Measurements from ENCODE around the gene CD300E.
"Not testable (repeated sequence)": the region's sequence is repeated elsewhere in the genome, so short reads cannot be mapped to it uniquely, and the experiment has no call there.

The CD300E gene

GRCh38 chr17:74623693-74624093 lies at the start of gene CD300E:
CD300E (minus strand) TSS chr17:74623738; CDS start chr17:74623621, 117 bp downstream.
- DNase-seq (ENCODE audit: low spot score): no peak

DNA sequence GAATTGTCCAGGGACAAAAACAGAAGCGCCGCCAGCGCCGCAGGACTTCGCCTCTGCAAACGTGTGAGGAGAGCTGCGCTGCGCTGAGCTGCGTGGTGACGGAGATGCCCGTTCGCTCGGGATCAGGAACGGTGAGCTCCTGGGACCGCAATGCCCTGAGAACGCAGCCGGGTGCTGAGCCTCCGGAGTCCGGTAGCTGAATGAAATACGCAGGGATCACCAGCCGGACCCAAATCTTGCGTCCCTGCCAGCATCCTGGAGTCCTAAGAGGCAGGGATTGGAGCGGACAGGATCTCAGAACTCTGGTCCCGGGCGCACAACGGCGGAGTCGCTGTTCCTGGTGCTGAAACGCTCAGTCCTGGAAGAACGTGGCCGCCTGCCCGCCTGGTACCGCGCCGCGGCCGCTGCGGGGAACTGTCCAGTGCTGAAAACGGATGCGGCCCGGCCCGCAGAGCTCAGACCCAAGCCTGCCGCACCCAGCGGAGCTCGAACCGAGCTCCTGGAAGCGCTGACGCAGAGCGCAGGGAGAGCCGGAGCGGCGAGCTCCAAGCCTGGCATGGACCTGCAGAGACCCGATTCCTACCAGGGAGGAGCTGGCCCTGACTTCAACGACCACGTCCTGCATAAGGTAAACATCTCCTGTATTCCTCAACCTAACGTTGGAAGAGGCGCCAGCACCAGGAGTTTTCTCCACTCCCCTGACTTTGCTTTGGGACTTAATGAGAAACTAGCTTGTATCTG lies 47.7 kb upstream of the CD300E start:
- peak; percentile 60 for DNase-seq (ENCODE audit: low spot score)

- no peak for DNase-seq (ENCODE audit: low spot score)
Measured at GRCh38 chr17:74670329-74670728, 46.8 kb upstream of the CD300E start.

DNA sequence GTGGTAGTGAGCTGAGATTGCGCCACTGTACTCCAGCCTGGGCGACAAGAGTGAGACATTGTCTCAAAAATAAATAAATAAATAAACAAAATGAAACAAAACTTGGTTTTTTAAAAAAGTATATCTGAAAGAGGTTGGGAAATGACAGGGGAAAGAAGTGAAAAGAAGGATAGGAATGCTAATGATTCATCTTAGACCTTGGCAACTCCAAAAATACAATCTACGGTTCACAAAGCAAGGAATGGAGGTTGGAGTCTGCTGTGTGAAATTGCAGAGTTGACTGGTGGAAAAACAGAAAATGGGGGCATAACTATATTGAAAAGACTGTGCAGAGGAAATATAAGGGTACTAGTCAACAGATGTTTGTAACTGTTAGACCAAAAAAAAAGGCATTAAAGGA lies 40.0 kb upstream of the CD300E start:
- peak; percentile 53 for DNase-seq (ENCODE audit: low spot score)

- peak; percentile 45 for DNase-seq (ENCODE audit: low spot score)
Measured at GRCh38 chr17:74659889-74660288, 36.4 kb upstream of the CD300E start.

DNA sequence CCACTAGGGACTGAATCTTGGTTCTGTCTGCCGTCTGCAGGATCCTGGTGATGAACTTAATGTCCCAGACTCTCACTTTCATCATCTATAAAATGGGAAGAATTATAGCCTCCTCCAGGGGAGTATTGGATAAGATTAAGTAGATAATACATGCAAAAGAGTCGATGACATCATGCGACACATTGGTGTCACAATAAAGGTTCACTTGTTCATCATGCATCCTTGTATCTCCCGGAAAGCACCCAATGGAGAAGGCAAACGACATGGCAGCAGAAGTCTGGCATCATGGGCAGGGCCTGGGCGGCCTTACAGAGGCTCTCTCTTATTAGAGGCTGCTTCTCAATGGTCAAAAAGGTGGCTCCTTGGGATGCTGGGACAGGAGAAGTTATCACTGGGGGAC lies 35.1 kb upstream of the CD300E start:
- DNase-seq (ENCODE audit: low spot score): no peak

- DNase-seq (ENCODE audit: low spot score): no peak
Measured at GRCh38 chr17:74654742-74655141, 31.2 kb upstream of the CD300E start.

- DNase-seq (ENCODE audit: low spot score): no peak
Measured at GRCh38 chr17:74652020-74652419, 28.5 kb upstream of the CD300E start.

GRCh38 chr17:74649909-74650308 lies 26.4 kb upstream of the CD300E start:
- DNase-seq (ENCODE audit: low spot score): no peak

DNA sequence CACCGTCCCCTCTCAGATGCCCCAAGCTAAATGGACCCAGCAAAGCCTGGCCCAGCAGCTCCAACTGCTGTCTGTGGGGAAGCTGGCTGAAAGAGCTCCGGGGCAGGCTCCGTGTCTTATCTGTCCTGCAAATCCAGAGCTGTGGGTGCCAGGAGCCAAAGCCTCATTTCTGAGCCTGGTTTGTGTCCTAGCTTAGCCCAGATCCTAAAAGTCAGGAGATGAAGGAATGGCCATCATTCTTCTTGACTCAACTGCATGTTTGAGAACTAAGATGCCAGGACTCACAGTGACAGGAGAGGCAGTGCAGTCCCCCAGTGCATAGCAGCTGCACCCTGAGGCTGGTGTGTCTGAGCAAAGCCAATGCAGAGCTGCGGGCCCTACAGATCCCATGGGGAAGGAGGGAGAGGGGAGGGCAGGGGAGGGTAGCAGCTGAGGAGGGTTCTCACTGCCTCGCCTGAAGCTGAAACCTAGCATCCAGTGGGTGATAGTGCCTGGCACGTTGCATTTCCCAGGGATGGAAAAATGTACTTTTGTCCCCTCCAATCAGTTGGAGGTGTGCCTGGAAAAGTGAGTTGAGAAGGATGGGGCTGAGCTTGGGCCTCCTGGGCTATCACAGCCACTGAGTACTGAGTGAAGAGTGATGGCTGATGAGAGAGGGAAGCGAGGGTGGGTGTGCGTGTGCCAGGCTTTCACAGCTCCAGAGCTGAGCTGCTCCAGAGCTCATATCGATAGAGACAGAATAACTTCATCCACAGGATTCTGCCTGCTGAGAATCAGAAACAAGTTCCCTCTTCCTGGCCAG lies 24.5 kb upstream of the CD300E start:
- DNase-seq (ENCODE audit: low spot score): no peak

GRCh38 chr17:74646231-74646630 lies 22.7 kb upstream of the CD300E start:
- DNase-seq (ENCODE audit: low spot score): peak; percentile 9

GRCh38 chr17:74645010-74645409 lies 21.5 kb upstream of the CD300E start:
- DNase-seq (ENCODE audit: low spot score): no peak

GRCh38 chr17:74644419-74644818 lies 20.9 kb upstream of the CD300E start:
- DNase-seq (ENCODE audit: low spot score): no peak

- no peak for DNase-seq (ENCODE audit: low spot score)
Measured at GRCh38 chr17:74643826-74644225, 20.3 kb upstream of the CD300E start.

- DNase-seq (ENCODE audit: low spot score): no peak
Measured at GRCh38 chr17:74642995-74643394, 19.5 kb upstream of the CD300E start.

DNA sequence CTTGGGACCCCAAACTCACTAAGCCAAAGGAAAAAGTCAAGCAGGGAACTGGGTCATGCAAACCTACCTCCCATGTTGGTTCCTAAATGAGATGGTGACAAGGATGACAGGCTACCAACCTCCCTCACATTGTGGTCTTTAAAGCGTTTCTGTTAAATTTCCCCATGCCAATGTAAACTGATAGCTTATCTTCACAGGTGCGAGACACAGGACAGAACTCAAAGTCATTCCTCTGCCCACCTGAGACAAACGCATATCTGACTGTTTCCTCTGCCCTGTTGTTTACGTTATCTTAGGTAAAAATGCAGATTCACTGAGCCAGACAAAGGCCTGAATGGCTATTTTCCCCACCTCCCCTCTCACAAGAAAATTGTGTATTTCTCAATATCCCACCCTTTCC lies 19.0 kb upstream of the CD300E start:
- no peak for DNase-seq (ENCODE audit: low spot score)

GRCh38 chr17:74641958-74642298 lies 18.4 kb upstream of the CD300E start:
- no peak for DNase-seq (ENCODE audit: low spot score)

- DNase-seq (ENCODE audit: low spot score): no peak
Measured at GRCh38 chr17:74641224-74641957, 17.9 kb upstream of the CD300E start.

DNA sequence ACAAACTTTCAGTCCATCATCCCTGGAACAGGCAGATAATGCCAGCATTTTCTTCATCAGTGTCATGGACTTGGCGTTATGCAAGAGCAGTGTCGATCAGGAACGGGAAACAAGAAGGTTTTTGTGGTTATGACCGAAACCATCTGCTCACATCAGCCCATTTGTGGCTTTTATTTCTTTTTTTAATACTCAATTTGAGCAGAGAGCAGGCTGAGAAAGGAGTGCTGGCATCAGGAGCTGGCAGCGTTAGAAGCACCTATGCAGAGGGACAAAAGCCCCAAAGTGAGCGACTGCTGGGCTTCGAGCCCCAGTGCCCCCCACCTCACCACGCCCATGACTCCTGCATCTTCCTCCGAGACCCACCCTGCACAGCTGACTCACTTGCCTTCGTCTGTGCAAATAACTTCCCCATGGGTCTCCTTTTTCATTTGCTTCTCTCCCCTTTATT lies 16.2 kb upstream of the CD300E start:
- no peak for DNase-seq (ENCODE audit: low spot score)

DNA sequence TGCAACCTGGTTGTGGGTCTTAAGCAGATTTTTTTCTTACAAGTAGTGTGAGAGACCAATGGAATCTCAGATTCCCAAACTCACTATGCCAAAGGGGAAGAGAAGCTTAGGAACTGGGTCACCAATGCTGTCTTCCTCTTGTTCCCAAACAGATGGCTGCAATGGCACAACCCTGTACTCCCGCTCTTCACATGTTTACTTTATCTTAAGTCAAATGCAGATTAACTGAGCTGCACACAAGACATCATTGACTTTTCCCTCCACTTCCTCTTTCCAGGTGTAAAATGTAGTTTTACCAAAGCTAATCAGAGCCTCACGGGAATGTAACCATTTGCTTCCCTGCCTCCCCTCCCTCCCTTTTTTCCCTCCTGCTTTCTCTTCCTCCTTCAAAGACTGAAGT lies 14.4 kb upstream of the CD300E start:
- DNase-seq (ENCODE audit: low spot score): no peak

- no peak for DNase-seq (ENCODE audit: low spot score)
Measured at GRCh38 chr17:74637265-74637664, 13.7 kb upstream of the CD300E start.

GRCh38 chr17:74636541-74637085 lies 13.1 kb upstream of the CD300E start:
- not testable (repeated sequence) for DNase-seq (ENCODE audit: low spot score)

Measured in kidney tubule cell (primary cell).